ENCODE results near the gene NPEPL1. TPM values are rescaled to one million over a fixed set of nuclear protein-coding genes. Genes with fewer than 3 reads are reported as not detected.
A peak's percentile ranks its signal among the peaks of the same experiment; 100 is the strongest.

The NPEPL1 gene
- polyA plus RNA-seq, 4 donors = 16.5 to 30.4 (median 26.3) TPM

GRCh38 chr20:58682656-58683531 is 9.7 kb upstream of the NPEPL1 start:
- H3K4me1 ChIP-seq (ENCODE audit: control insufficient read depth in 3 of 3, insufficient read depth in 2 of 3, low read depth in 1 of 3, low read length in 2 of 3) = no peaks in the 10 kb centered on the region
- H3K4me3 ChIP-seq (ENCODE audit: low read depth in 1 of 3, low read length in 3 of 3) = no peak overlapping the region
- FAIRE-seq (no peak), DNase-seq (no peak)
- H3K36me3 ChIP-seq (ENCODE audit: control insufficient read depth in 3 of 3, insufficient read depth in 2 of 3, low read depth in 1 of 3, low read length in 3 of 3) = peaks cover 0 to 15% (median 5%) of the 10 kb centered on the region in 3 donors
- WGBS, 3 donors = 90 to 91% (median 90%) methylated on average over 11 of the region's 11 CpGs
- no peaks in the 10 kb centered on the region for H3K27me3 ChIP-seq (ENCODE audit: control insufficient read depth in 3 of 3, insufficient read depth in 3 of 3, low read length in 3 of 3)
- H3K9me3 ChIP-seq (ENCODE audit: control insufficient read depth in 2 of 2, insufficient read depth in 1 of 2, low read depth in 1 of 2, low read length in 1 of 2) = no peaks in the 10 kb centered on the region
- H3K27ac ChIP-seq (ENCODE audit: low read depth in 1 of 3, low read length in 2 of 3) = no peak overlapping the region

- WGBS, 3 donors = 95 to 98% (median 96%) methylated on average over 2 of the region's 2 CpGs
- peaks cover 0 to 10% (median 5%) of the 10 kb centered on the region in 3 donors for H3K36me3 ChIP-seq (ENCODE audit: control insufficient read depth in 3 of 3, insufficient read depth in 2 of 3, low read depth in 1 of 3, low read length in 3 of 3)
- H3K27ac ChIP-seq (ENCODE audit: low read depth in 1 of 3, low read length in 2 of 3) = no peak overlapping the region
- DNase-seq (no peak), FAIRE-seq (no peak)
- no peaks in the 10 kb centered on the region for H3K9me3 ChIP-seq (ENCODE audit: control insufficient read depth in 2 of 2, insufficient read depth in 1 of 2, low read depth in 1 of 2, low read length in 1 of 2)
- no peaks in the 10 kb centered on the region for H3K4me1 ChIP-seq (ENCODE audit: control insufficient read depth in 3 of 3, insufficient read depth in 2 of 3, low read depth in 1 of 3, low read length in 2 of 3)
- no peaks in the 10 kb centered on the region for H3K27me3 ChIP-seq (ENCODE audit: control insufficient read depth in 3 of 3, insufficient read depth in 3 of 3, low read length in 3 of 3)
- no peak overlapping the region for H3K4me3 ChIP-seq (ENCODE audit: low read depth in 1 of 3, low read length in 3 of 3)
Measured at GRCh38 chr20:58684291-58684690, 8.3 kb upstream of the NPEPL1 start.

- Histone ChIP-seq H3K27ac (ENCODE audit: low read depth in 1 of 3, low read length in 2 of 3) (no peak overlapping the region), H3K36me3 (ENCODE audit: control insufficient read depth in 3 of 3, insufficient read depth in 2 of 3, low read depth in 1 of 3, low read length in 3 of 3) (peaks cover 0 to 3% (median 0%) of the 10 kb centered on the region in 3 donors), H3K4me3 (ENCODE audit: low read depth in 1 of 3, low read length in 3 of 3) (no peak overlapping the region), H3K9me3 (ENCODE audit: control insufficient read depth in 2 of 2, insufficient read depth in 1 of 2, low read depth in 1 of 2, low read length in 1 of 2) (no peaks in the 10 kb centered on the region), H3K4me1 (ENCODE audit: control insufficient read depth in 3 of 3, insufficient read depth in 2 of 3, low read depth in 1 of 3, low read length in 2 of 3) (no peaks in the 10 kb centered on the region), H3K27me3 (ENCODE audit: control insufficient read depth in 3 of 3, insufficient read depth in 3 of 3, low read length in 3 of 3) (no peaks in the 10 kb centered on the region)
- FAIRE-seq (no peak), DNase-seq (no peak)
- 85 to 96% (median 90%) methylated on average over 5 of the region's 5 CpGs for WGBS, 3 donors
Measured at GRCh38 chr20:58685988-58686387, 6.6 kb upstream of the NPEPL1 start.

- DNase-seq (no peak), FAIRE-seq (no peak)
- no peak overlapping the region for H3K4me3 ChIP-seq (ENCODE audit: low read depth in 1 of 3, low read length in 3 of 3)
- H3K27ac ChIP-seq (ENCODE audit: low read depth in 1 of 3, low read length in 2 of 3) = no peak overlapping the region
- H3K27me3 ChIP-seq (ENCODE audit: control insufficient read depth in 3 of 3, insufficient read depth in 3 of 3, low read length in 3 of 3) = no peaks in the 10 kb centered on the region
- peaks cover 0 to 5% (median 0%) of the 10 kb centered on the region in 3 donors for H3K36me3 ChIP-seq (ENCODE audit: control insufficient read depth in 3 of 3, insufficient read depth in 2 of 3, low read depth in 1 of 3, low read length in 3 of 3)
- H3K4me1 ChIP-seq (ENCODE audit: control insufficient read depth in 3 of 3, insufficient read depth in 2 of 3, low read depth in 1 of 3, low read length in 2 of 3) = peaks cover 0 to 2% (median 0%) of the 10 kb centered on the region in 3 donors
- no peaks in the 10 kb centered on the region for H3K9me3 ChIP-seq (ENCODE audit: control insufficient read depth in 2 of 2, insufficient read depth in 1 of 2, low read depth in 1 of 2, low read length in 1 of 2)
- WGBS, 3 donors = 91 to 97% (median 93%) methylated on average over 4 of the region's 4 CpGs
Measured at GRCh38 chr20:58688414-58688813, 4.2 kb upstream of the NPEPL1 start.

- no peak for DNase-seq
Measured at GRCh38 chr20:58688840-58689239, 3.8 kb upstream of the NPEPL1 start.

GRCh38 chr20:58690396-58691135 is 2.0 kb upstream of the NPEPL1 start:
- no peaks in the 10 kb centered on the region for H3K9me3 ChIP-seq (ENCODE audit: control insufficient read depth in 2 of 2, insufficient read depth in 1 of 2, low read depth in 1 of 2, low read length in 1 of 2)
- WGBS, 3 donors = 47 to 51% (median 50%) methylated on average over 7 of the region's 7 CpGs
- no peak overlapping the region for H3K4me3 ChIP-seq (ENCODE audit: low read depth in 1 of 3, low read length in 3 of 3)
- peaks cover 2 to 15% (median 2%) of the 10 kb centered on the region in 3 donors for H3K36me3 ChIP-seq (ENCODE audit: control insufficient read depth in 3 of 3, insufficient read depth in 2 of 3, low read depth in 1 of 3, low read length in 3 of 3)
- H3K27me3 ChIP-seq (ENCODE audit: control insufficient read depth in 3 of 3, insufficient read depth in 3 of 3, low read length in 3 of 3) = no peaks in the 10 kb centered on the region
- DNase-seq (no peak), FAIRE-seq (no peak)
- peaks cover 0 to 6% (median 5%) of the 10 kb centered on the region in 3 donors for H3K4me1 ChIP-seq (ENCODE audit: control insufficient read depth in 3 of 3, insufficient read depth in 2 of 3, low read depth in 1 of 3, low read length in 2 of 3)
- H3K27ac ChIP-seq (ENCODE audit: low read depth in 1 of 3, low read length in 2 of 3) = peak overlapping the region in 1 of 3 donors; percentile 75

More at GRCh38 chr20:58688840-58689239, 3.8 kb upstream of the NPEPL1 start:
- no peak for FAIRE-seq
- Histone ChIP-seq H3K36me3 (ENCODE audit: control insufficient read depth in 3 of 3, insufficient read depth in 2 of 3, low read depth in 1 of 3, low read length in 3 of 3) (peaks cover 0 to 5% (median 0%) of the 10 kb centered on the region in 3 donors), H3K4me3 (ENCODE audit: low read depth in 1 of 3, low read length in 3 of 3) (no peak overlapping the region), H3K9me3 (ENCODE audit: control insufficient read depth in 2 of 2, insufficient read depth in 1 of 2, low read depth in 1 of 2, low read length in 1 of 2) (no peaks in the 10 kb centered on the region), H3K27ac (ENCODE audit: low read depth in 1 of 3, low read length in 2 of 3) (no peak overlapping the region), H3K4me1 (ENCODE audit: control insufficient read depth in 3 of 3, insufficient read depth in 2 of 3, low read depth in 1 of 3, low read length in 2 of 3) (peaks cover 0 to 5% (median 4%) of the 10 kb centered on the region in 3 donors), H3K27me3 (ENCODE audit: control insufficient read depth in 3 of 3, insufficient read depth in 3 of 3, low read length in 3 of 3) (no peaks in the 10 kb centered on the region)
- WGBS, 3 donors = 66 to 85% (median 80%) methylated on average over 6 of the region's 6 CpGs

GRCh38 chr20:58691773-58692578 is 624 bp upstream of the NPEPL1 start:
- 60 to 69% (median 65%) methylated on average over 24 to 31 of the region's 31 CpGs for WGBS, 3 donors
- DNase-seq (no peak), FAIRE-seq (no peak)
- peak overlapping the region in 1 of 3 donors; percentile 75 for H3K4me3 ChIP-seq (ENCODE audit: low read depth in 1 of 3, low read length in 3 of 3)
- peaks cover 2 to 26% (median 6%) of the 10 kb centered on the region in 3 donors for H3K36me3 ChIP-seq (ENCODE audit: control insufficient read depth in 3 of 3, insufficient read depth in 2 of 3, low read depth in 1 of 3, low read length in 3 of 3)
- peaks cover 3 to 7% (median 6%) of the 10 kb centered on the region in 3 donors for H3K4me1 ChIP-seq (ENCODE audit: control insufficient read depth in 3 of 3, insufficient read depth in 2 of 3, low read depth in 1 of 3, low read length in 2 of 3)
- H3K27ac ChIP-seq (ENCODE audit: low read depth in 1 of 3, low read length in 2 of 3) = peak overlapping the region in 2 of 3 donors; percentile 84 to 88
- H3K27me3 ChIP-seq (ENCODE audit: control insufficient read depth in 3 of 3, insufficient read depth in 3 of 3, low read length in 3 of 3) = no peaks in the 10 kb centered on the region
- no peaks in the 10 kb centered on the region for H3K9me3 ChIP-seq (ENCODE audit: control insufficient read depth in 2 of 2, insufficient read depth in 1 of 2, low read depth in 1 of 2, low read length in 1 of 2)

Measured in small intestine (tissue), 7 donors.